HG02798 (cell line): ENCODE measurements around the gene MDK.

Source experiments
- ATAC-seq: cut with Tn5 transposase; IDR thresholded peaks from one replicate; pipeline ENCODE4 v1.9.1; 2021; ENCODE audit warnings: mild to moderate bottlenecking; ENCODE audit not compliant: unreplicated experiment, poor library complexity

The MDK gene

GRCh38 chr11:46381819-46382645 lies 563 bp downstream of the MDK start:
- ATAC-seq: no peak

- no peak for ATAC-seq
These were observed 1.4 kb downstream of the MDK start for GRCh38 chr11:46382646-46383403.

GRCh38 chr11:46383404-46383758 lies 1.9 kb downstream of the MDK start:
- no peak for ATAC-seq

GRCh38 chr11:46383974-46384701 lies 2.7 kb downstream of the MDK start:
- no peak for ATAC-seq

GRCh38 chr11:46385169-46386004 lies 3.9 kb downstream of the MDK start:
- ATAC-seq: no peak

GRCh38 chr11:46386005-46386578 lies 4.6 kb downstream of the MDK start:
- ATAC-seq: no peak

- ATAC-seq: no peak
These were observed 5.2 kb downstream of the MDK start for GRCh38 chr11:46386674-46387073.

- ATAC-seq: no peak
These were observed 6.0 kb downstream of the MDK start for GRCh38 chr11:46387456-46387855.

- no peak for ATAC-seq
These were observed 6.6 kb downstream of the MDK start for GRCh38 chr11:46387919-46388618.

- no peak for ATAC-seq
These were observed 7.4 kb downstream of the MDK start for GRCh38 chr11:46388619-46389449.

- peak; percentile 66 for ATAC-seq
These were observed 8.2 kb downstream of the MDK start for GRCh38 chr11:46389450-46390330.

- no peak for ATAC-seq
These were observed 9.1 kb downstream of the MDK start for GRCh38 chr11:46390331-46391171.

GRCh38 chr11:46391186-46391577 lies 9.7 kb downstream of the MDK start:
- ATAC-seq: no peak

- ATAC-seq: no peak
These were observed 10.3 kb downstream of the MDK start, which contains the start of gene CHRM4 for GRCh38 chr11:46391578-46392420. Gene CHRM4 (minus strand): TSS chr11:46391776. CDS start chr11:46386557, 5,219 bp downstream.

- ATAC-seq: peak; percentile 69
These were observed 11.2 kb downstream of the MDK start for GRCh38 chr11:46392421-46393230.
